Stimulated activated CD4-positive, alpha-beta T cell treated with anti-CD3 and anti-CD28 coated beads, Interleukin-15, amount 100 ng/mL, for 1 hour (primary cell): Measurements from ENCODE around the gene ADCY2.
A peak's percentile ranks its signal among the peaks of the same experiment; 100 is the strongest.

Experiments used
- DNase-seq, 2 donors: peaks; one replicate each; pipeline ENCODE4 v3.0.0-alpha.2; 2020; ENCODE audit warnings: low read depth in 1 of 2, low spot score in 1 of 2

ADCY2 gene

DNA sequence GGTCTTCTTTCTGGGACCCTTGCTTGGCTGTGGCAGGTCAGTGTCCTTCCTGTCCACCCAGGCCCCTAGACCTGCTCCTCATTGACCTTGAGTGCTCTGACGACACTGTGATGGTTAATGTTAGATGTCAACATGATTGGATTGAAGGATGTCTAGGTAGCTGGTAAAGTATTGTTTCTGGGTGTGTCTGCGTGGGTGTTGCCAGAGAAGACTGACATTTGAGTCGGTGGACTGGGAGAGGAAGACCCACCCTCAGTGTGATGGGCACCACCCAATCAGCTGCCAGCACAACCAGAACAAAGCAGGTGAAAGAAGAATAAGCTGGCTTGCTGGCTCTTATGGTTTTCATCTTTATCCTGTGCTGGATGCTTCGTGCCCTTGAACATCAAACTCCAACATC, 380.5 kb downstream of the ADCY2 start:
- no peak for DNase-seq

DNA sequence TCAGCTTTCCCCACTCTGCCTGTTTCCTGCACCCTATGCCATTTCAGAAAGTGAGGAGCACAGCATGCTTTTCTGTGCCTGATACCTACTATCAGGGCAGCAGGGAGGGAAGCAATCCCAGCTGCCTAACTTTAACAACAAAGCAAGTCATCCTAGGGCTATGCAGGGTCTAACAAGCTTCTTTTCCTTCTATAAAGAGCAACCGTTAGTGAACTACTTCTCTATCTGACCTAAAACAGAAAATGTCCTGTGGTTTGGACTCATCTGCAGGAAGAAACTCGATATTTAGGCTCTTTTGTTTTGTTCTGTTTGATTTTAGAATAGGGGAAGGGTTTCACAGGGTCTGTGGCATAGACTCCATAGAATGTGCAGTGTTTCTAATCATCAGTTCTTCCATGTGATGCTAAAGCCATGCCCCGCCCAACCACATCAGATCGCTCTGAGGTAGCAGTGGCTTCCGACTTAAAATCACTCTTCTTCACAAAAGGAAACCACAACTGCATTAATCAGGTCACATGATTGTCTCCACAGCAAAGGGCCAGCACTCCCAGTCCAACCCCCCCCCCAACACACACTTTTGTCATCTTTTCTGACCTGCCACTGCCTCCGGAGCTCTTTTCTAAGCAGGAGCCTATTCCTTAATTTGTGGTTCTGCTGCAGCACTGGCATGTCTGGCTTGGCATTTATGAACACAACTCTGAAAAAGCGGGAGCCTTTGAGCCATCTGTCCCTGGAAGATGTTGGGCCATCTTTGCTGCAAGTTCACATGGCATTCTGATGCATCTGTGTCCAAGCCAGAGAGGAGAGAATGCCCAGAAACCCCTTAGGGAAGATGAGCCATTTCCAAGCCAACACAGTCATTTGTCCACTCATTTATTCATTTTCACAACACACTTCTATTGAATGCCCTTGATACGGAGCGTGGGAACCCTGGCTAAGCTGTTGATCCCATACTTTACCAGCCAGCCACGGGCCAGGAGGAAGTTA, 383.4 kb downstream of the ADCY2 start:
- no peak for DNase-seq

DNA sequence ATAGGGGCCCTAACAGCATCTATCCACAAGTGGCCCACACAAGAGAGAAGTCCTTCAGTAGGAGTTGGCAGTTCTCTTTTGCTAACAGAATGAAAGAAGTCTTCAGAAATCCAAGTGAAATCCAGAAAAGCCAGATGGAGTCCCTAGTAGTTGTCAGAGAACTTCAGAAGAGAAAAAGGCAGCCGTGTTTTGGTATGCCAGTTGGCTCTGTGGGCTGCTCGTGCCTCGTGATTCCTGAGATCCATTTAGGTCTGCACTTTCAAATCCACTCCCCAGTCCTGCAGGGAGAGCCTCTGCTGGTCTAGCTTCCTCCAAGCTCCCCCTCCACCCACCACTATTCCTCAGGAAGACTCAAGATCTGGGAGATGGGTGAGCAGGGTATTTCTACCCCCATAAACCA, 386.0 kb downstream of the ADCY2 start:
- no peak for DNase-seq

DNA sequence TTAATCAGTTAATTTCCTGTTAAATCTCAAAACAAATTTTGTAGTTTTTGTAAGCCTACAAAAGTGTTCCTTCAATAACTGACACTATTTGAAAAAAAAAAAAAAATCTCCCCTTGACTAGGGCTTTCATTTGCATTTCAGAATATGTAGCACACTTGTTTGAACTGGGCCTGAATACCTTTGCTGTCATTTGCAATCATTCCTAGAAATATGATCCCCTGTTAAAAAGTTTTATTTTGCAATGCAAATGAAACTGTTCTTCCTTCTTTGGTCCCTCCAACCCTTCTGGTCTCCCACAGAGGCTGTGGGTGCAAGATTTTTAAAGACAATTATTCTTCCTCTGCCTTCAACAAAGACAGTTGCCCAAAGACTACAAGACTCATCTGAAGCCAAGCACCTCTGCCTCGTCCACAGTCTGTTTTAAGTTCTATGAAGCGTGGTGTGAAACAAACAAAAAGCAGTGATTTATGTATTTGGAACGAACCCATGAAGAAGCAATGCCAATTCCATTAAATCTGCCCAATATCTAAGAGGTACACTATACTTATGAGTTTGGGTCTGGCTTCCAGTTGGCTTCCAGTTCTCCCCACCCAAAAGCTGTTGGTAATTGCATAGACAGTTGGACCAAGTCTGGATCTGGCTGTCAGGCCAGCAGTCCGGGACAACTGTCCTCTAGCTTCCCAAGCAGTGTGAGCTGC, 388.9 kb downstream of the ADCY2 start:
- no peak for DNase-seq

DNA sequence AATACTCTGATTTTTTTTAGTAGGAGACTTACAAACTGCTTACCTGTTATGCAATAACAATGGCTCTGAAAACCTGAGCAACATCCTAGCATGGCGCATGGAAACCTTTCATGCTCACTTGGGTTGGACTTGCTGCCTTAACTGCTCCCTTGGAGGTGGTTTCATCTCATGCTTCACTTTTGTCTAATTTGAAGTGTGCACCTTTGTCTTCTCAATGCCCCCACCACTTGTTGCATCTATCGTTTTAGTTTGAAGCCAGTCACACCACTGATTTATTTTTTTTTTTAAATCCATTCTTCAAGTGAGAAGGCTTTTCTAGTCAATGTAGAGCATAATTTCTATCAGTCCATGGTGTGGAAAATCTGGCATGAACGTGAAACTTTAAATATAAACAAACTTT, 391.8 kb downstream of the ADCY2 start:
- DNase-seq: no peak

DNA sequence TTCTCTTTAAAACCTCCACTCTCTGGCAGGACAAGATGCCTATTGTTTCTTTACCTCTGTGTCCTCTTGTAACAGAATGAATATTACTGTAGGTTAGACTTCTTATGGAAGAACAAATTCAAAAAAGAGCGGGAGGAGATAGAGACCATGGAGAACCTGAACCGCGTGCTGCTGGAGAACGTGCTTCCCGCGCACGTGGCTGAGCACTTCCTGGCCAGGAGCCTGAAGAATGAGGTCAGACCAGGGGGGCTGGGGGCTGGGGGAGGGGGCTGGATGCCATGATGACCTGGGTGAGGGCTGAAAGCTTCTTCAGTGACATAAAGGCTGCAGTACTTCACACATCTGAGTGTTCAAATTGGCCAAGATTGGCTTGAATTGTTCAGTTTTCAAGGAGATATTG, 393.6 kb downstream of the ADCY2 start:
- no peak for DNase-seq

DNA sequence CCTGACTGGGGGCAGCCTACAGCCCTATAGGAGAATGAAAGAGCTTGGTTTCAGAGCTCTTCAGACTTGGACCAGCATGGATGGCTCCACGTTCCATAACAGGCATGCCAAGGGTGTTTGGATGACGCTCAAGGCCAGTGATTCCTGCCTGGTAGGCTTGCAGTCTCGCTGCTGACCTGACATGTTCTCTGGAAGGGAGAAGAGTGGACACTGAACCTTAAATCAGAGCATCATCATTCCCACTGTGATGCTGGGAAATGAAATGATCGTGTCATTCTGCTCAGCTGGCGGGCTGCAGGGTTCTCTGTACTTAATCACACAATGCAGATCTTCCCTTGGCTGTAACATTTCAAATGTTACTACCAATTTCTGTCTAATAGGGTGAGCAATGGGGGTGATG, 398.0 kb downstream of the ADCY2 start:
- no peak for DNase-seq

DNA sequence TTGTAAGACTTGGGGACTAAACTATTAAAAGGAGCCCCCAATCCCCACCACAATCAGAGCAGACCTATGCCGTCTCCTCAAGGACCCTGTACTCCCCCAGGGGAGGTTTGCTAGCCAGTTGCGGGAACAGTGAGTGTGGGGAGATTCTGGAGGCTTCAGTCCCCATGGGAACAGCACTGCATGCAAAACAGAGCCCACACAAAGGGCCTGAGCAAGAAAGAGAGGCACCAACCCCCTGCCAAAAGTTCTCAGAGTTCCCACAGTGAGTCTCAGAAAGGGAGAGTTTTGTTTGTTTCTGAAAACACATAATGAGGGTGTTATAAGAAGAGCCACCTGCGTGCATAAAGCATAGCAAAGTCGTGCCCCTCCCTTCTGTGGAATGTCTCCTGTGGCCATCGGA, 398.4 kb downstream of the ADCY2 start:
- DNase-seq: no peak

DNA sequence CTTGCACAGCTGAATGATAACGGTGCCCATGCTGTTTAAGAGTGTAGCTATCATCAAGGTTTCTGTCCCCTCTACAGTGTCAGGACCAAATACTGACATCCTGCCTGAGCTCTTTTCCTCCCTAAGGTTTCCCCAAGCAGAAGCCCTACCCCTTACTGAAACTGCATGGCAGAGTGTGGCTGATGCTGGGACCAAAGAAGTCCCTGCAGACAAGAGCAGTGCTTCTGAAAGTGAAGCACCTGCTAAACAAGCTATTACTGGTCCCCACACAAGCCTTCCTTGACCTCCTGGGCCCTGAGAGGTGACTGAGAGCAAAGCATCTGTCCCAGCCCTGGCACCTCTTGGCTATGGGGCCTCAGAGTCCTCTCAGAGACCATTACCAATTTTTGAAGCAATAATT, 398.9 kb downstream of the ADCY2 start:
- DNase-seq: no peak

DNA sequence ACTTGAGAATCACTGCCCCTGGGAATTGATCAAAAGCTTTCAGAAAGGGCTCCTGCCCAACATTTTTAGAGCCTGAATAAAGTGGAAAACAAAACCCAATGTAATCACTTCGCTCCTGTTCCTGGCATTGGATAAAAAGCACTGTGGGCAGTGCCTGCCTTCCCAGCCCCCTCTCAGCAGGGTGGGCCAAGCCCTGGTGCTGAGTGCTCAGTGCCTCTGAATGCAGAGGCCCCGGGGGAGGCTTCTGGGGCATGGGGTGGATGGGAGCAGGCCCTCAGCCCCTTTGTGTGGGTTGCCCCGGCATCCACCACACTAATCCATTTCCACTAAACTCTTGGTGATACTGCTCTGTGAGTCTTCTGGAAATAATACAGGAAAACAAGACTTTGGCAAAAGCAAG, 399.4 kb downstream of the ADCY2 start:
- DNase-seq: no peak

DNA sequence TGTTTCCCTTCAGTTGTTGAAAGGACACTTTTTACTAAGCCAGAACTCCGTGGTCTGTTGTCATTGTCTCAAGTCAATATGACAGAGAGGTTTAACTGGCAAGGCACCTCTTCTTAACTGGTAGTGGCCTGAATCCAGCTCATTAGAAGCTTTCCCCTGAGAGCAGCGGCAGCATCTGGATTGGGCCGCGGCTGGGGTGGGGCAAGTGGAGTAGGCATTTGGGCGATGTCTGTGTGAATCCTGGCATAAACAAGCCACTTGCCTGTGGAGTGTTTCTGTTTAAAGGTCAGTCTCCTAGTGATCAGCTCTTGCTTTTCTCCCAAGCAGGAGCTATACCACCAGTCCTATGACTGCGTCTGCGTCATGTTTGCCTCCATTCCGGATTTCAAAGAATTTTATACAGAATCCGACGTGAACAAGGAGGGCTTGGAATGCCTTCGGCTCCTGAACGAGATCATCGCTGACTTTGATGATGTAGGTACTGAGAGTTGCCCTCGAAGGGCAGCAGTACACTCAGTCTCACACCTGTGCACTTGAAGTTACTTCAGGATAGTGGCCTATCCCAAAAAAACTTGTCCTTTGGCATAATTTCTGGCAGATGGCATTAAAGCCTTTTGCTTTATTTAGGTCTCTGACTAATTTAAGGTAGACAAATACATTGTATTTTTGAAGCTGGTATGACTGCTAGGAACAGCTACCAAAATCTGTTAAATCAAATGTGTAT, 406.1 kb downstream of the ADCY2 start:
- no peak for DNase-seq

DNA sequence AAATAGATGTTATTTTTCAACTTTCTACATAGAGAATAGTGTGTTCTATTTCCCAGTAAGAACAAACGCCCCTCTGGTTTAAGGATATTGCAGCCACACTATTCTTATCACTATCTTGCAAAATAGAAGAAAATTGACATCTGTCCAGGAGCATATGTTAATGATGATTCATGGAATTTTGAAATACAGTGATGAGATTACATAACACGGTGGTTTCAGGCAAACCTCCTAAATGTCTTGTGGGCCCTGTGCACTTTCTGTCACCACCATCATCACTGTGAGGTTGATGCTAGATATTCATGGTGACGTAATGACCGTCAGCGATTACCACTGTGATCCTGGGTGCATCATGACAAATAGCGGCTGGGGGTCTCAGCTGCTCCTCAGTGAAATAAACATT, 406.9 kb downstream of the ADCY2 start:
- DNase-seq: no peak

DNA sequence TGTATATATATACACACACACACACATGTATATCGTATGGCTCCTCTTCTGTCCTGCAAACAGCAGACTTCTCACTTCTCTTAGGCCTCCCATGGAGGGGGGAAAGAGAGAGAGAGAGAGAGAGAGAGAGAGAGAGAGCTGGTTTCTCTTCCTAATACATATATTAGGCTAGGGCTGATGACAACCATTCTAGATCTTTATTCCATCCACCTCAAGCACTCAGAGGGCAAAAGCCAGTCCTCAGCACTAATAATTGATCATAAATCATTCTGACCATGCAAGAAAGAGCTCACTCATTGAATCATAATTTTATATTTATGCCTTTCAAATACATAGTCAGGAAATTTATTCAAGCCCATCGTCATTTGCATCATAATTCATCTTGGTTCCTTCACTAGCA, 408.0 kb downstream of the ADCY2 start:
- DNase-seq: no peak

DNA sequence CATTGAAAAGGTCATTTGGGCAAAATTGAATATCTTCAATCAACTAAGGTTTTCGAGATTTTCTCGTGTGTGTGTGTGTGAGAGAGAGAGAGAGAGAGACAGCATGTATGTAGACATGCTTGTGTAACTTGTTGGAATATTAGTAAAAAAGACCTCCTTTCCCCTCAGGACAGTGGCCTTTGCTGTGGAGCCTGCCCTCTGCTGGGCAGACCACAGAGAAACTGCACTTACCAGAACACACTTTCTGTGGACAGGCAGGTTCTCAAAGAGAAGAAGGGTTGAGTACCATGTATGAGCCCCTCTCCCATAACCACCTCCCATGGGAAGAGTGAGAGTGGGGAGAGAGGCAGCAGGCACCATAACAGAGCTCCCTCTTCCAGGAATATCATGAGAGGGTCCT, 409.4 kb downstream of the ADCY2 start:
- no peak for DNase-seq

DNA sequence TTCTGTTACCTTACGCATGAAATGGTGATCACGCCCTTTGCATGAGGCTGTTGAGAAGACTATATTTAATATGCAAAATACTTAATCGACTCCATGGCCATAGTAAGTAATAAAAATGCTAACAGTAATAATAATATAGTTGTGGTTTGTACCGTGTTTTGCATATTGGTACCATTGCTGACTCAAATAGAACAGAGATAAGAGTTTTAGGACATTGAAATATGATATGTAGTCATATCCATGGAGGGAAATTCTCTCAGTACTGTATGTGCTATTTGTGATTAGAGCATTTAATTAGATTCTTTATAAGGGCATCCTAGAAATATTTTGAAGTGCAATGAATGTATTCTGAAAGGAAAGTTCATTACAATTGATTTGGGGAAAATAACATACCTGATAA, 413.1 kb downstream of the ADCY2 start:
- no peak for DNase-seq

DNA sequence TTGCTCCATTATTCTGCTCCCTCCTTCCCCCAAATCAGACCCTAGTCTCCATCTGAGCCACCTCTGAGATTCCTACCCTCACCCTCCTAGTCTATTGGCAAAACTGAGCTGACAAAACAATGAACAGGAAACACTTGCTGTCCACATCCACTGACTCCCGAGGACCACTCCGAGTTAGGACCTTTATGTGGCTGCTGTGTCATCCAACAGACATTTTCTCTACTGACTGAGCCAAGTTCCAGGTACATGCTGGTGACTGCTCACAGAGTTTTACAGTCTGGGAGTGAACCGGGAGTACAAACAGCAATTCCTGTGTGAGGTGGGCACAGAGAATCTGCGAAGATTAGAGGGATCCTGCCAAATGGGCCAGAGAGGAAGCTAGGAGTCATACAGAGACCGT, 415.8 kb downstream of the ADCY2 start:
- DNase-seq: no peak

DNA sequence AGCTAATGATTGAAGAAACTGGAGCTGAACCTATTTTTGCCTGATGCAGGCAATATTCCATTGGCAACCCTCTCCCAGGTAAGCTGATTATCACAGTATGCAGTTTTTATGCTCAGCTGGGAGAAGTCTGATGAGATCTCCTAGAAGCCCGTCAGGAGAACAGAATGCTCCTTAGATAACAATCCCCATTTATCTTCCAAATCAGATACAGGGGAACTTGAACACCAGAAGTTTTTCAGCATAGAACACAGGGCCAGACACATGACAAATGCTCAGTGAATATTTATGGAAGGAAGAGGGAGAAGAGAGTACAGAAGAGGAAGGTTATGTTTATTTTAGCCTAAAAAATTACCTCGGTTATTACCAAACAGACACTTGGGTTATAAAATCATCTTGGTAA, 417.1 kb downstream of the ADCY2 start:
- no peak for DNase-seq

DNA sequence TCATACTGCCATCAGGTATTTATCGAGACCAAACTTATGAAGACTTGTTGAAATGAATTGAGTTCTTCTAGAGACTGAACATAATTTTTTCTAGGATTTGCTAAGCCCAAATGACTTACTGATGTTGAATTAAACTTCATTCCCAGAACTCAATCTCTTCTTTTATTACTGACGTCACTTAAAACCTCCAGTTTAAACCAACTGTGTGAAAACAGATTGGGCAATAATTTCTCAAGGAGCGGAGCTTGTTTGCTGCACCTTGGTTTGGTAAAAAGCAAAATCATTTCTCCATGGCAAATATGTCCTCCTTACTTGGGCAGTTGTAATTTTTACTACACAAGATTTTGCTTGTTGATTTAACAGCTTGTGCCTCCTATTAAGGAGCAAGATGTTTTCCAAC, 417.6 kb downstream of the ADCY2 start:
- DNase-seq: no peak

DNA sequence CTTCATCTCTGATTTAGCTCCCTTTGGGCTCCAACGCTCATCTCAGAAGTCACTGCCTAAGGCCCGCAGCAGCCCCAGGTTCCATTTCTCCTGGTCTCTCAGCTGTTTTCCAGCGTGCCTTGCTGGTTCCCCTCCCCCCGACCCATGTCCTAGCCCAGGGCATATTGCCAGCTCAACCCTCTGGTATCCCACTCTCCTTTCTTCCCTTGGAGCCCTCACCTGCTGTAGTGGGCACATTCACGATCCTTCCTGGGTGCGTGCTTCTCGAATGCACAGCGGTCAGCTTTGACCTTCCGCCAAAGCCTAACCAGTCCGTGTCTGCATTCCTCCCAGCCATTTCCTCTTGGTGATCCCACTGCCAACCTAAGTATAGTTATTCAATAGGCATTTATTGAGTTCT, 418.9 kb downstream of the ADCY2 start:
- no peak for DNase-seq

DNA sequence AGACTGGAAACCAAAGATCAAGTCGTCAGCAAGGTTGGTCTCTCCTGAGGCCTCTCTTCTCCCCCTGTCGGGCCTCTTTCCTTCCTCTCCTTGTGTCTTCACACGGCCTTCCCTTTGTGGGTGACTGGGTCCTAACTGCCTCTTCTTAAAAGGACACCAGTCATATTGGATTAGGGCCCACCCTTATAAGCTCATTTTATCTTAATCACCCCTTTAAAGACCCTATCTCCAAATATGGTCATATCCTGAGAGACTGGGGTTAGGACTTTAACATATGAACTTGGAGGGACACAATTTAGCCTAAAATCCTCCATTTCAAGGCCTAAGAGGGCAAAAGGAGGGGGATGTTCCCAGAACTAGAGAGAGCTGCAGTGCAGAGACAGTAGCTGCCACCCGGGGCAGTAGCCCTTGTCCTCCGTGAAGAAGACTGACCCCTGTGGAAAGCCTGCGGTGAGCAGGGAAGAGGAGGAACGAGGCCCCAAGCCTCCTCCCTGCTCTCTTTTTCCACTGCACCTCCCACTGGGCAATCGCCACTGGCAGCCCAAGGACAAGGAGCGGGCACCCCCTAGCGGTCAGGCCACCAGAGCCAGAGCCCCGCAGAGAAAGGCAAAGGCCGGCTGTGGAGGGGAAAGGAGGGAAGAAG, 420.1 kb downstream of the ADCY2 start:
- DNase-seq: peak; percentile 27 to 53

DNA sequence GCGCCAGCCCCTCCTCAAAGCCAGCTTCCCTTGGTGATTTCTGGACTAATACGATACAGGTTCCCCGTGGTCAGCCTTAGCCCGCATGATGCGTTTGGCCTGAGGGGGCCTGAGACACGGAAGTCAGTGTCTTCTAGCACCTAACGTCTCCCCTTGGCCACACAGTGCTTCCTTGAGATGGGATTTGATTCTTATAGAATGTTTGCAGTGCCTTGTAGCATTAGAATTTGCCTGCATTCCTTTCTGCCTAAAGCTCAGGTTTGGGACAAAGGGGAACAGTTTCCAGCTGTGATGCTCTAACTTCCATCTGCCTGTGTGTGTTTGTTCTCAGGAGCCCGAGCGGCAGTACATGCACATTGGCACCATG, 420.6 kb downstream of the ADCY2 start:
- no peak for DNase-seq
